HK-2 (cell line): ENCODE data around the gene MVB12B.

Source experiments
- DNase-seq: peaks from one replicate; pipeline ENCODE4 v3.0.0-alpha.2; 2018; ENCODE audit not compliant: unreplicated experiment

The MVB12B gene

GRCh38 chr9:126519660-126520420 is 193.2 kb downstream of the MVB12B start:
- no peak for DNase-seq

GRCh38 chr9:126520453-126520852 is 193.8 kb downstream of the MVB12B start:
- DNase-seq, result no peak

- no peak for DNase-seq
Observed at GRCh38 chr9:126521089-126521488, 194.5 kb downstream of the MVB12B start.

GRCh38 chr9:126521551-126521950 is 194.9 kb downstream of the MVB12B start:
- no peak for DNase-seq

GRCh38 chr9:126521976-126522590 is 195.5 kb downstream of the MVB12B start:
- DNase-seq, result no peak

- no peak for DNase-seq
Observed at GRCh38 chr9:126522612-126523356, 196.2 kb downstream of the MVB12B start.

- no peak for DNase-seq
Observed at GRCh38 chr9:126523611-126524111, 197.0 kb downstream of the MVB12B start.

GRCh38 chr9:126524353-126525077 is 197.9 kb downstream of the MVB12B start:
- no peak for DNase-seq

GRCh38 chr9:126526218-126527108 is 199.8 kb downstream of the MVB12B start:
- DNase-seq, result no peak

GRCh38 chr9:126527109-126527825 is 200.6 kb downstream of the MVB12B start:
- no peak for DNase-seq

- no peak for DNase-seq
Observed at GRCh38 chr9:126528111-126528510, 201.5 kb downstream of the MVB12B start.

GRCh38 chr9:126528915-126529314 is 202.3 kb downstream of the MVB12B start:
- no peak for DNase-seq

- no peak for DNase-seq
Observed at GRCh38 chr9:126531035-126531571, 204.5 kb downstream of the MVB12B start.

GRCh38 chr9:126531591-126531990 is 205.0 kb downstream of the MVB12B start:
- no peak for DNase-seq

GRCh38 chr9:126532019-126532462 is 205.4 kb downstream of the MVB12B start:
- DNase-seq, result no peak

- DNase-seq, result no peak
Observed at GRCh38 chr9:126532489-126532888, 205.9 kb downstream of the MVB12B start.

- DNase-seq, result no peak
Observed at GRCh38 chr9:126532951-126533925, 206.6 kb downstream of the MVB12B start.

GRCh38 chr9:126533926-126534310 is 207.3 kb downstream of the MVB12B start:
- no peak for DNase-seq
